GM12878 (cell line): ENCODE results near the gene SPIRE1. TPM values are rescaled to one million over a fixed set of nuclear protein-coding genes. Genes with fewer than 3 reads are reported as not detected.
A peak's percentile ranks its signal among the peaks of the same experiment; 100 is the strongest.

Source experiments
- BRCA1 ChIP-seq: IDR thresholded peaks from 2 replicates; pipeline ENCODE4 v1.6.1; 2011; ENCODE audit warnings: low read depth, low read length, improper control_type of control experiment
- DPF2 ChIP-seq: fragments of 450-650 bp; IDR thresholded peaks from 2 replicates; pipeline ENCODE4 v1.6.1; 2017; ENCODE audit warnings: mild to moderate bottlenecking
- E4F1 ChIP-seq: fragments of 450-650 bp; IDR thresholded peaks from 2 replicates; pipeline ENCODE4 v1.6.1; 2018; ENCODE audit warnings: borderline replicate concordance, mild to moderate bottlenecking; ENCODE audit not compliant: partially characterized antibody
- ELK1 ChIP-seq: IDR thresholded peaks from 2 replicates; pipeline ENCODE4 v1.6.1; 2012; ENCODE audit warnings: low read depth, low read length, improper control_type of control experiment
- FOXK2 ChIP-seq: fragments of 450-650 bp; IDR thresholded peaks from 2 replicates; pipeline ENCODE4 v1.6.1; 2017; ENCODE audit warnings: mild to moderate bottlenecking, moderate library complexity
- HSF1 ChIP-seq: fragments of 150-350 bp; IDR thresholded peaks from 2 replicates; pipeline ENCODE4 v1.6.1; 2014; ENCODE audit warnings: mild to moderate bottlenecking, low read depth, low read length
- IKZF2 ChIP-seq, 2 experiments: fragments of 450-650 bp; IDR thresholded peaks; 2 replicates each; pipeline ENCODE4 v1.6.1; 2017; ENCODE audit warnings: mild to moderate bottlenecking in 2 of 2, moderate library complexity in 2 of 2
- NBN ChIP-seq: fragments of 450-650 bp; IDR thresholded peaks from 2 replicates; pipeline ENCODE4 v1.6.1; 2016
- PAX5 ChIP-seq: IDR thresholded peaks from 2 replicates; pipeline ENCODE4 v1.6.1; 2011; ENCODE audit warnings: low read depth, low read length, borderline replicate concordance
- RCOR1 ChIP-seq: conservative IDR thresholded peaks from 2 replicates; pipeline ENCODE4 v1.6.1; 2012; ENCODE audit warnings: low read depth, low read length, improper control_type of control experiment
- RELB ChIP-seq: fragments of 450-650 bp; IDR thresholded peaks from 2 replicates; pipeline ENCODE4 v1.6.1; 2017; ENCODE audit warnings: low read depth, mild to moderate bottlenecking, moderate library complexity
- STAT1 ChIP-seq: fragments of 450-650 bp; conservative IDR thresholded peaks from 2 replicates; pipeline ENCODE4 v1.6.1; 2014; ENCODE audit warnings: antibody characterized with exemption, mild to moderate bottlenecking
- ZBTB33 ChIP-seq: fragments of 450-650 bp; IDR thresholded peaks from 2 replicates; pipeline ENCODE4 v1.6.1; 2017; ENCODE audit warnings: mild to moderate bottlenecking
- polyA plus RNA-seq, 11 experiments: library from polyadenylated mRNA; depleted of rRNA in 4 of 11; unstranded in 6 of 11; stranded (reverse) in 5 of 11; fragments of >200 nt; fragmentation: Nextera tagmentation in 4 of 11; fragmentation: Illumina TruSeq in 1 of 11; extraction: Ambion mirVana in 4 of 11; extraction: Trizol in 1 of 11; gene quantifications; 1 replicate in 1 of 11; 2 replicates in 10 of 11; pipeline versions ENCODE4 v1.2.1 to v1.2.3, GENCODE V29; 2011 to 2016; ENCODE audit warnings: inconsistent platforms in 2 of 11, missing spikeins in 2 of 11, low read depth in 1 of 11
- total RNA-seq, 4 experiments: library from RNA; depleted of rRNA in 3 of 4; stranded (reverse); fragments of >200 nt in 3 of 4; fragmentation: Illumina TruSeq in 1 of 4; extraction: Trizol in 1 of 4; gene quantifications; 2 replicates each; pipeline versions ENCODE4 v1.2.1 to v1.2.3, GENCODE V29; 2013 to 2021
- TF ChIP-seq, protein P1 (sequence below): fragments of 450-650 bp; IDR thresholded peaks from 2 replicates; pipeline ENCODE4 v1.6.1; 2017; ENCODE audit warnings: borderline replicate concordance
- TF ChIP-seq, protein P2 (sequence below): IDR thresholded peaks from 2 replicates; pipeline ENCODE4 v1.6.1; 2012; ENCODE audit warnings: low read length, inconsistent platforms

SPIRE1 gene
- total and polyA plus RNA-seq, 10 of the 15 experiments (the other 5 are each of a cell fraction or from before 2014, with no cell fraction given): 0.18 to 9.2 (median 4.3) TPM

DNA sequence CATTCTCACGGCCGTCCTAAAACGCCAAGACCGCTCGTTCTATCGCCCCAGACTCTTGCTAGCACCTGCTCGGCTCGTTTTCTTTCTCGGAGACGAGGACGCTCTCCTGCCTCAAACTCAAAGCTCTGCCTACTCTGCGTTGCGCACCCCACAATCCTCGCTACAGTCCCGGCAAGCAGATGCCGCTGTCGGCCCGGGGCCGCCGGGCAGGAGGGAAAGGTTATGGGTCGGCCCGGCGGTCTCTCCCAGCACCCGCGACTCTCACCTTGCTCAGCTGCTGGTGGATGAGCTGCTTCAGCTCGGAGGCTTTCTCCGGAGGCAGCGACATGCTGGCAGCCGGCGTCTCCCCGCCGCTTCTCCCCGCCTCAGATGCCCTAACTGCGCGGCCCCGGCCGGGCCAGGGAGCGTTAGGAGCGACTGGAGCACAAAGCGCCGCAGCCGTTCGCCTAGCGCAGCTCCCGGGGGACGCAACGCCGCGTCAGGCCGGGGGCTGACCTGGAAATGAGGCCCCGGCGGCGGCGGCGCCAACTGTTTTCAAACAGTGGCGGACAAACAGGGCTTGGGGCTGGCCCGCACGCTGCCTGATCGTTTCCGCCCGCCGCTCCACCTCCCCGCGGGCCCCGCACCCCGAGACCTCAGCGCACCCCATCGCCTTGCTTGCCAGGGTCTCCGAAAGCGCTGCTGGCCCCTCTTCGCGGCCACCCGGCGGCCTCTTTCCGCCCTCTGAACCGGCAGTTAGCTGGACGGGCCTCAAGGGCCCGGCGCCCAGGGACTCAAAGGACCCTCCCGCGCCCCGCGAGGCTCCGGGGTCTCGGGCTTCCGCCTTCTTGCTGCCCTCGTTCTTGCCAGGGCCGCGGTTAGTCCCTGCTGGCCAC, 44.6 kb upstream of the SPIRE1 start, which contains the start of the genes CEP76 and PSMG2 (continued):
- TF ChIP-seq E4F1: peak; percentile 56
- peak; percentile 49; the same call in 1 of the 2 replicates for TF ChIP-seq DPF2
- peak; percentile 55; the same call in 1 of the 2 replicates for TF ChIP-seq BRCA1
- peak; percentile 65 for TF ChIP-seq ELK1
- TF ChIP-seq, protein P1, sequence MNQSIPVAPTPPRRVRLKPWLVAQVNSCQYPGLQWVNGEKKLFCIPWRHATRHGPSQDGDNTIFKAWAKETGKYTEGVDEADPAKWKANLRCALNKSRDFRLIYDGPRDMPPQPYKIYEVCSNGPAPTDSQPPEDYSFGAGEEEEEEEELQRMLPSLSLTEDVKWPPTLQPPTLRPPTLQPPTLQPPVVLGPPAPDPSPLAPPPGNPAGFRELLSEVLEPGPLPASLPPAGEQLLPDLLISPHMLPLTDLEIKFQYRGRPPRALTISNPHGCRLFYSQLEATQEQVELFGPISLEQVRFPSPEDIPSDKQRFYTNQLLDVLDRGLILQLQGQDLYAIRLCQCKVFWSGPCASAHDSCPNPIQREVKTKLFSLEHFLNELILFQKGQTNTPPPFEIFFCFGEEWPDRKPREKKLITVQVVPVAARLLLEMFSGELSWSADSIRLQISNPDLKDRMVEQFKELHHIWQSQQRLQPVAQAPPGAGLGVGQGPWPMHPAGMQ: peak; percentile 98
- peak; percentile 67; the same call in 1 of the 2 replicates for TF ChIP-seq HSF1
- peak; percentile 82 for TF ChIP-seq STAT1
- TF ChIP-seq NBN: peak; percentile 74; the same call in 1 of the 2 replicates
- TF ChIP-seq ZBTB33: peak; percentile 92
- peak; percentile 68 for TF ChIP-seq FOXK2
- 0 out of 2 replicates have a peak, but pooled peaks have one; percentile 28 for TF ChIP-seq PAX5
- peak; percentile 21 to 23; a peak in 1 of 4 replicates for TF ChIP-seq IKZF2 (IDR thresholded peaks at IDR 0.05)
- TF ChIP-seq, protein P2, sequence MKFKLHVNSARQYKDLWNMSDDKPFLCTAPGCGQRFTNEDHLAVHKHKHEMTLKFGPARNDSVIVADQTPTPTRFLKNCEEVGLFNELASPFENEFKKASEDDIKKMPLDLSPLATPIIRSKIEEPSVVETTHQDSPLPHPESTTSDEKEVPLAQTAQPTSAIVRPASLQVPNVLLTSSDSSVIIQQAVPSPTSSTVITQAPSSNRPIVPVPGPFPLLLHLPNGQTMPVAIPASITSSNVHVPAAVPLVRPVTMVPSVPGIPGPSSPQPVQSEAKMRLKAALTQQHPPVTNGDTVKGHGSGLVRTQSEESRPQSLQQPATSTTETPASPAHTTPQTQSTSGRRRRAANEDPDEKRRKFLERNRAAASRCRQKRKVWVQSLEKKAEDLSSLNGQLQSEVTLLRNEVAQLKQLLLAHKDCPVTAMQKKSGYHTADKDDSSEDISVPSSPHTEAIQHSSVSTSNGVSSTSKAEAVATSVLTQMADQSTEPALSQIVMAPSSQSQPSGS: no peak
- TF ChIP-seq RCOR1: no peak
- TF ChIP-seq RELB: peak; percentile 90
